Suppressor macrophage treated with lipopolysaccharide for 1 hour (primary cell): ENCODE measurements around the gene PDXDC1.
"Not testable (repeated sequence)": the region's sequence is repeated elsewhere in the genome, so short reads cannot be mapped to it uniquely, and the experiment has no call there.

Experiments
- DNase-seq, 3 donors: peaks; one replicate each; pipeline ENCODE4 v3.0.0-alpha.2; 2020 to 2022

Gene PDXDC1

DNA sequence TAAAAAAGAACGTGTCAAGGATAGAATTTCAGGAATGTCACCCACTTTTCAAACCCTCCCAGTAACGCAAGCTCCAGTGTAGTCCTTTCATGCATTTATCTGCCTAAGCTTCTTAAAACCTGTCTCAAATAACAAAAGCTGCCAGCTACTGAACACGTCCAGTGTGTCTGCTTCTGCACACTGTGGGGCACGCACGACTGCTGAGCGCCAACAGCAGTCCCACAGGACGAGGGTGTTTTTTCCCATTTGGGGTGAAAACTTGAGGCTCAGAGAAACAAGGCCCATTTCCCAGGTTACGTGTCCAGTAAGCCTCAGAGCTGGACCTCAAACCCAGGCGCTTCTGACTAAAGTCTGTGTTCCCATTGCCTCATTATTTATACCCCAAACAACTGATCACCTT, 63.9 kb downstream of the PDXDC1 start:
- DNase-seq = no peak

- peak; percentile 86 to 92 (median 91) for DNase-seq
These were observed 66.6 kb downstream of the PDXDC1 start for GRCh38 chr16:15041271-15042004.

DNA sequence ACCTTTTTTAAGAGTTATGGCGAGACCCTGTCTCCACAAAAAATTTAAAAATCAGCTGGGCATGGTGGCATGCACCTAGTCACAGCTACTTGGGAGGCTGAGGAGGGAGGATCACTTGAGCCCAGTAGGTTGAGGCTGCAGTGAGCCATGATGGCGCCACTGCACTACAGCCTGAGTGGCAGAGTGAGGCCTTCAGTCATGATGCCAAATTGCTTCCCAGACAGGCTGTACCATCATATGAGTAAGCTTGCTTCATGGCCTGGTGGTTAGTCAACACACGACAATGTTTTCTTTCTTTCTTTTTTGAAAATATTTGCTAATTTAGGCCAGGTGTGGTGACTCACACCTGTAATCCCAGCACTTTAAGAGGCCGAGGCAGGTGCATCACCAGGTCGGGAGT, 68.5 kb downstream of the PDXDC1 start:
- no peak for DNase-seq

- DNase-seq = no peak
These were observed 69.5 kb downstream of the PDXDC1 start for GRCh38 chr16:15044286-15044685.

GRCh38 chr16:15045270-15045669, 70.4 kb downstream of the PDXDC1 start:
- not testable (repeated sequence) for DNase-seq

DNA sequence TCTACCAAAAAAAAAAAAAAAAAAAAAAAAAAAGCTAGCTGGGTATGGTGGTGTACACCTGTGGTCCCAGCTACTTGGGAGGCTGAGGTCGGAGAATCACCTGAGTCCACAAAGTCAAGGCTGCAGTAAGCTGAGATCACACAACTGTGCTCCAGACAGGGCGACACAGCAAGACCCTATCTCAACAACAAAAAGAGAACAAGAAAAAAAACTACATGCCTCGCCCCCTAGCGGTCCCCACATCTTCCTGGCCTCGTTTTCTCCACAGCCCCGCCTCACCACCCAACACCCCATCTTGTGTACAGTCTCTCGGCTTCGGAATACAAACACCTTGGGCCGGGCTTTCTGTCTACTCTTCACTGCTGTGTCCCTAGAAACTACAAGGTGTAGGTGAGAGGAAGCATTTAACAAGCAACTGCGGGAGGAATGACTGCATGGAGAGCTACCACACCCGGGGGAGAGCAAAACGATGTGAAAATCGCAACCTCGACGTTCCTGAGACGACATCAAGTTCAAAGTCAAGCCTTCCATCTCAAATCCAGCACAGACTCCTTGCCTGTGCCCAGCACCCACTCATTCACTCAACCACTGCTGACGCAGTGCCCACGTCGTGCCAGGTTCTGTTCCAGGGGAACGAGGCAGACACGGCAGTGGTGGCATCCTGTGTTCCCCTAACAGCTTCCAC, 72.0 kb downstream of the PDXDC1 start:
- DNase-seq = no peak

DNA sequence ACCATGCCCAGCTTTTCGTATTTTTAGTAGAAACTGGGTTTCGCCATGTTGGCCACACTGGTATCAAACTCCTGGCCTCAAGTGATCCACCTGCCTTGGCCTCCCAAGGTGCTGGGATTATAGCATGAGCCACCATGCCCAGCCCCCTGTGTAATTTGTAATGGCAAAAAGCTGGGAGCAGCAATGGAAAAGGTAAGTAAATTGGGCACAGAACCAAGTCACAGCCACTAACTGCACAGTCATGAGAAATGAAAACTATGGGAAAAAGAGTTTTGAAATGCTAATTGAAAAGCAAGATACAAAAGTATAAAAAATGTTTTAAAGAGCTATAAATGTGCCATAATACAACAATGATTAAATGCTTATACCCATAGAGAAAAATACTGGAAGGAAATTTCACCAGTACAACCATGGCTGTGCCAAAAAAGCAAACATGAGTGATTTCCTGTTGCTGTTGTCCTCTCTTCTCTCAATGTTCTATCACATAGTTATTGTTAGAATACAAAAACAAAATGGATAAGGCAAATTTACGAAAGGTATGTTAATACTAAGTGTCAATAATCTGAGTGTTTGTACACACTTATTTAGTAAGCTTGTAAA, 74.9 kb downstream of the PDXDC1 start:
- no peak for DNase-seq

- DNase-seq = not testable (repeated sequence)
These were observed 75.6 kb downstream of the PDXDC1 start for GRCh38 chr16:15050440-15050839.

GRCh38 chr16:15051387-15051951, 76.6 kb downstream of the PDXDC1 start:
- no peak for DNase-seq

GRCh38 chr16:15052747-15053476, 78.1 kb downstream of the PDXDC1 start:
- peak; percentile 74 to 89 (median 87) for DNase-seq

DNA sequence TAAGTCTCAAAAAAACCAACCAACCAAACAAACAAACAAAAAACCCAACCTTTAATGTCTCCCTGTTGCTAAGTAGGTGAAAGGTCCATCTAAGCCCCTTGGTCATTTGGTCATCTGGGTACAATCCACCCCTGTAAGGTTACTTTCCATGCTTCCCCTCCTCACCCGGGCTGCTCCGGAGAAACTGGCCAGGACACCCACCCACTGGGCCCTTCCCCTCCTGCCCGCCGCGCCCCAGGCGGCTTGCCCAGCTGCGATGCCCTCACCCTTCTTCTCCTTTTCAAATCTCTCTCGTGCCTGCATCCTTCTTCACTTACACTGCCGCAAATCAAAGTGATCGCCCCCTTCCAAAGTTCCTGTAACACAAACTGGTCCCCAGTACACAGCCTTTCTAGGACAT, 79.1 kb downstream of the PDXDC1 start:
- peak in 2 of 3 donors; percentile 41 to 66 for DNase-seq

DNA sequence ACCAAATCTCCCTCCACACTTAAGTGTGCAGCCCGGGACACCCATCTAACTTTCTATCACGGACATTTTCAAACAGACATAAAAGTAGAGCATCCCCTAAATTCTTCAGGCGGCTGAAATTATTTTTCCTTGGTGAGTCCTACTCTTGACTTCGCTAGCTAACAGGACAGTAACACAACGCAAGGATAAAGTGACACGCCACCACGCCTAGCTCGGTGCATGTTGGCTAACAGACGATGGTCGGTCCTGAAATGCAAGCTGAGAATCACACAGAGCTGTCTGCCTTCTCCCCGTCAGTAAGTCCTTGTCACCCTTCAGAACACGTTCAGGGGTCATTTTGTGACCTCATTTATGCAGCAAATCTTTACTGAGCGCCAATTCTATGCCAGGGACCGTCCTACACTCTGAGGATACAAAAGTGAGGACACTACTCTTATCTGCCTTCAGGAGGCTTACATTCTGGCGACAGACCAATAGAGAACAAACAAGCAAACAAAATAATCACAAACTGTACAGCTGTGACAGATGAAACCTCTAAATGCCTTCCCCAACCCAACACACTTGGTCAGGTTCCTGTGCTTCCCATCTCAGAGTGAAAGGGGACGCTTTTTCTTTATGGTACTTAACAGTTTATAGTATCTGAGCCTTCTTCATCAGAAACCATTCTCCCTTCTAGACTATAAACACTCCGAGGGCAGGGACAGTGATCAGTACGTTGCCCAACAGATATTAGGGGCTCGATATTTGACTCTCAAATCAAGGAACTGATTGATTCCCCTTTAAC, 79.7 kb downstream of the PDXDC1 start:
- no peak for DNase-seq

DNA sequence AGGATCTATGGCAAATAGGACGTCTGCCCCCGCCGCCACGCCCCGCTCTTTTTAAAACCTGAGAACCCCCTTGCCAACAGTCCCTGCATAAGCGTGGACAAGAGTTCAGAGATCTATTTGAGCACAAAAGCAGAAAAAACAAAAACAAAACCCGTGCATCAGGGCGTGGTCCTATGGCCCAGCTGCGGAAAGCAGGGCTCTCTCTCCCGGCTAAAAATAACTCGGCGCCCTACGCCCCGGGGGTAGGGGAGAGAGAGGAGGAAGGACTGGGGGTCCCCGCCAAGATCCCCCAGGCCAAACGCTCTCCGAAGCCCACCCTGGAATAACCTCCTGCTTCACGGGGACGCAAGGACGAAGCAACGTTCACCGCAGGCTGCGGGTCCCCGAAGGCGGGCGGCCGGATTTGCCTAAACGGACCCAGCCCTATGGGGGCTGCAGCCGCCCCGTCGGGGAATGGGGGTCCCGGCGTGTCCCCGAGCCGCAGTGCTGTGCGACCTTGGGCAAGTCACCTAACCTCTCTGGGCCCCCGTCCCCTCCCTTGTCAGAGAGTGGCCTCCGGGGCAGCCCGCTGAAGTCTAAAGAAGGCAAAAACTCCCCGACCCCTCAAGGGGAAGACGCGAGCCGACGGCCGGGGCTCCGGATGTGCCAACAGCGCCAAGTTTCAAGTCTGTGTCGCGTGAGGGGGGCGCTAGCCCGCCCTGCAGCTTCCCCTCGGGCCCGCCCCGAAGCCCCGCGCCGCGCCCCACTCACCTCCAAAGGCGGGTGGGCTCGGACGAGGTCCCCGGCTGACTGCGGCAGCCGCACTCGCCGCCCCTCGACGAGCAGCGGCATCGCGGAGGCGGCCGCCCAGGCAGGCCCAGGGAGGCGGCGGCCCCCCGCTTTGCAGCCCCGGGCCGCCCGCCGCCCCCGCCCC, 80.6 kb downstream of the PDXDC1 start:
- DNase-seq = peak in 2 of 3 donors; percentile 37 to 67

DNA sequence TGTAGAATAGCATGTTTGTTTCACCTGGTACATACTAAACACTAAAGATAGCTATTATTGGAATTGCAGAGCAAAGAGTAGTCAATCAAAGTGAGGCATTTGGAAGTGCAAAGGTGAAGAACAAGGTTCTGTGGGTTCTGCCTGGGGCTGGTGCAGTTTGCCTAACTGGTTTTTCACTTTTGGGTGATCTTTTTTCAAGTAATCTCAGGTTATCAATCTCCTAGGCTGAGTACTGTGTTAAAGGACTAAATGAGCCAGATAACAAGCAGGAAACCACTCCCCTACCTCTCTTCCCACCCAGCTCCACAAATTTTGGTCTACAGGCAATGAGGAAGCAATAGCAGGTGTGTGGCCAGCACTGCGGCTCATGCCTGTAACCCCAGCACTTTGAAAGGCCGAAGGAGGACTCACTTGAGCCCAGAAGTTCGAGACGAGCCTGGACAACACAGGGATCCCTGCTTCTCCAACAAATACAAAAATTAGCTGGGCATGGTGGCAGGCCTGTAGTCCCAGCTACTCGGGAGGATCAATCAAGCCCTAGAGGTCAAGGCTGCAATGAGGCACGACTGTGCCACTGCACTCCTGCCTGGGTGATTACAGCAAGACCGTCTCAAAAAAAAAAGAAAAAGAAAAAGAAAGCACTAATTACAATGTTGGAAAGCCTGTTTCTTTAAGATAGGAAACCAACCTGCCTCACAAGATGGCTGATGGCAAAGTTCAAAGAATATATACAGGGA, 83.0 kb downstream of the PDXDC1 start:
- DNase-seq = no peak

DNA sequence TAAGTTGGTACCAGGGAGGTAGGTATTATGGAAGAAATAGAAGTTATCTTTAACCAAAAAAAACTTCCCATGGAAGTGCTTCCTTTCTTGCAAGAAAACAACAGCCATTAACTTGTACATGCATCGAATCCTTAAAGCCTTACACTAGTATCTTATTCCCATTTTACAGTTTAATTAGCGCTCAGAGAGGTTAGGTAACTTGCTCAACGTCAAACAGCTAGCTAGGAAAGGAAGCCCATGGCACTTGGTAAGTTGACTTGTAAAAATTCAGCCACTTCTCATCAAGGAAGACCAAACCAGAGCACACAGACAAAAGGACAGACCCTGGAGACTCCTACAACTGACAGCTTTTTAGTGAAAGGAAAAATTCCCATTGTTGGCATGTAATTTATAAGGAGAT, 84.5 kb downstream of the PDXDC1 start:
- no peak for DNase-seq

DNA sequence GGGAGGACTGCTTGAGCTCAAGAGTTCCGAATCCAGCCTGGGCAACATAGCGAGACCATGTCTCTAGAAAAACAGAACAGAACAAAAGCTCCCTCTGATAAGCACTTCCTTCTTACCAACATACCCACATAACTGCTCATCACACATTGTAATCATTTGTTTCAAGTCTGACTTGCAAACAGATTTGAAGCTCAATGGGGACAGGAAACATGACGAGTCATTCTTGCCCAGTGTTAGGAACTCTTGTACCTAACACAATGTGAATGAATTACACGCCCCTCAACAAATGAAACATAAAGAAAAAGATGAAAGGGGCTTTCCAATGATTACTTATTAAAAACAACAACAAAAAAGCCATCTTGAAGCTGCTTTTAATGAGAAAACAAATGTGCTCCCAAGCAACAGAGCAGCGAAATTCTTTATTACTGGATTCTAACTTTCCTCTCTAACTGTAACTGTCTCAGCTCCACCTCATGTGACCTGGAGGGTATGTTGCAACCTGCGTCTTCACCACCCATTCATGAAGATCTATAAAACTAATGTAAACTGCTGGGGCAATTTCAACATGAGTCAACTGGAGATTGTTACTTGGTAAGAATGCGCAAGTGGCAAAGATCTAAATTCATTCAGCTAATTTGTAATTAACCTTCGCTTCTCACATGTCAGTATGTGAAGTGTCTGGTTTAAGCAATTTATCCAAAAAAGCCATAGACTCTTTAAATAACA, 87.4 kb downstream of the PDXDC1 start:
- DNase-seq = peak; percentile 18 to 45 (median 38)

DNA sequence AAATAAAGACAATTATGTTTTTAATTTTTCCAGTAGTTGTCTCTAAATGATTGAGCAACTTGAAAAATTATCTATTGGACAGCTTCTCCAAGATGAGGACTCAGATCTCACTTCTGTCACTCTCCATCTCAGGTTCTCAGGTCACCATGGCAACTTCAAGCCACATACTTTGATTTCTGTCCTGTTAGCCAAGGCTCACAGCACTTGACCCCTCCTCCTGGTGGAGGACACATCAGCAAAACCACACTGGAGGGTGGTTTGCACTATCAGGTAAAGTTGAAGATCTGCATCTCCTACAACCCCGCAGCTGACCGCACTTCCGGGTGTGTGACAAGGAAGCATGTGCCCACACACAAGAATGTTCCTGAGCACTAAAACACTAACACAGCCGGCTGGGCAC, 91.1 kb downstream of the PDXDC1 start:
- DNase-seq = not testable (repeated sequence)

DNA sequence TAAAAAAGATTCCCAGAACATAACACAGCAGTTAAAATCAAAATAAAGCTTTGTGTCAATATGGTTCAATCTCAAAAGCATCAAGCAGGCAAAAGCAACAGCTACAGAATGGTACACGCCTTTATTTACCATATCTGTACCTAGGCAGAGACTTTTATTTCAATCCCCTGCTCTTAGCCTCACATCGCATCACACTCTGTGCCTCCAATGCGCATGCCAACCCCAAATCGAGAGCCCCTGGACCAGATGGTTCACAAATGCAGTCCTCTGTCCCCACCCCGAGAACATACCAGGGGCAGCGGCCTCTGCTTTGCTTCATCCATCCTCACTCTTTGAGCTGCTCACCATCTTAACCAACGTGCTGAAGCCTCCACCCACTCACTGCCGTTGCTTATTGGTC, 91.9 kb downstream of the PDXDC1 start:
- not testable (repeated sequence) for DNase-seq

- not testable (repeated sequence) for DNase-seq
These were observed 96.2 kb downstream of the PDXDC1 start for GRCh38 chr16:15071013-15071412.
